Measurements from ENCODE around the gene NES.
A peak's percentile ranks its signal among the peaks of the same experiment; 100 is the strongest.
"Not testable (repeated sequence)": the region's sequence is repeated elsewhere in the genome, so short reads cannot be mapped to it uniquely, and the experiment has no call there.

Gene NES

GRCh38 chr1:156644640-156645039, 32.6 kb downstream of the NES start:
- no peak for DNase-seq (ENCODE audit: low read depth)

- no peak for DNase-seq (ENCODE audit: low read depth)
Measured at GRCh38 chr1:156644146-156644545, 33.1 kb downstream of the NES start.

GRCh38 chr1:156643778-156644092, 33.5 kb downstream of the NES start:
- DNase-seq (ENCODE audit: low read depth) = no peak

- DNase-seq (ENCODE audit: low read depth) = no peak
Measured at GRCh38 chr1:156643049-156643777, 34.0 kb downstream of the NES start.

- DNase-seq (ENCODE audit: low read depth) = no peak
Measured at GRCh38 chr1:156642265-156643048, 34.8 kb downstream of the NES start.

- DNase-seq (ENCODE audit: low read depth) = no peak
Measured at GRCh38 chr1:156641761-156642264, 35.4 kb downstream of the NES start, which contains the start of gene BCAN. Gene BCAN, plus strand, starts transcription at chr1:156642117. Its CDS starts 3,938 bp downstream, at chr1:156646055.

- no peak for DNase-seq (ENCODE audit: low read depth)
Measured at GRCh38 chr1:156640842-156641706, 36.1 kb downstream of the NES start.

DNA sequence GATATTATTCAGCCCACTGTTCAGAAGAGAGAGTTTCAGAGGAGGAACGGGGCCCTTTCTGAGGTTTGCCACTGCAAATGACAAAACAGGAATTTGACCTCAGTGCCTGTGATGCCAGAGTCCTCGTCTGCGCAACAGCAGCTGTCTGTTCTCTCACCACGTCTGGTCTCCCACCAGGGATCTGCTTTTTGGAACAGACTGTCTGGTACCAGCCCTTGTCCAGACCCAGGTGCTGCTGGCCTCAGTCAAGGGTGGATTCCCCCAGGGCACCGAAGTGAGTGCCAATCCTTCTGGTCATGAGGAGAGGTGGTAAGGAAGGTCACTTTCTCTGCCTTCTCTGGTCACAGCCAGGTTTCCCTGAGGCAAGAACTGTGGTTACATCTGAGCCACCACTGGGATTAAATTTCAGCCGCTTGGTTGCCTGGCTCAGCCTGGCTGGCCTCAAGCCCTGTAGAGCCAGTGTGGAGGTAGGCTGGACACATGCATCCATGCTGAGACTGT, 37.6 kb downstream of the NES start:
- DNase-seq (ENCODE audit: low read depth) = no peak

- no peak for DNase-seq (ENCODE audit: low read depth)
Measured at GRCh38 chr1:156638189-156638985, 38.8 kb downstream of the NES start.

- no peak for DNase-seq (ENCODE audit: low read depth)
Measured at GRCh38 chr1:156632355-156632754, 44.9 kb downstream of the NES start.

GRCh38 chr1:156631152-156631551, 46.1 kb downstream of the NES start:
- not testable (repeated sequence) for DNase-seq (ENCODE audit: low read depth)

DNA sequence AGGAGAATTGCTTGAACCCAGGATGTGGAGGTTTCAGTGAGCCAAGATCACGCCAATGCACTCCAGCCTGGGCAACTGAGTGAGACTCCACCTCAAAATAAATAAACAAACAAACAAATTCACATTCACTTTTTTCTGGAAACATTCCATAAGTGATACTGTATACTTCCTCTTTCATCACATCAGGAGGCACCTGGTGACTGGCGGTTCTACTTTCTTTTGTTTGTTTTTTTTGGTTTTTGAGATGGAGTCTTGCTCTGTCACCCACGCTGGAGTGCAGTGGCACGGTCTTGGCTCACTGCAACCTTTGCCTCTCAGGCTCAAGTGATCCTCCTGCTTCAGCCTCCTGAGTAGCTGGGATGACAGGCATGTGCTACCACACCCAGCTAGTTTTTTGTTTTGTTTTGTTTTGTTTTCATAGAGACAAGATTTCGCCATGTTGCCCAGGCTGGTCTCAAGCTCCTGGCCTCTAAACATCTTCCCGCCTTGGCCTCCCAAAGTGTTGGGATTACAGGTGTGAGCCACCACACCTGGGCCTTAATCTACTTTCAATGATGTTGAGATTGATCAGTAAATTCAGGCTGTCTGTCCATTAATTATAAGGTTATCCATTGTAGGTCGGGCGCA, 47.3 kb downstream of the NES start:
- no peak for DNase-seq (ENCODE audit: low read depth)

DNA sequence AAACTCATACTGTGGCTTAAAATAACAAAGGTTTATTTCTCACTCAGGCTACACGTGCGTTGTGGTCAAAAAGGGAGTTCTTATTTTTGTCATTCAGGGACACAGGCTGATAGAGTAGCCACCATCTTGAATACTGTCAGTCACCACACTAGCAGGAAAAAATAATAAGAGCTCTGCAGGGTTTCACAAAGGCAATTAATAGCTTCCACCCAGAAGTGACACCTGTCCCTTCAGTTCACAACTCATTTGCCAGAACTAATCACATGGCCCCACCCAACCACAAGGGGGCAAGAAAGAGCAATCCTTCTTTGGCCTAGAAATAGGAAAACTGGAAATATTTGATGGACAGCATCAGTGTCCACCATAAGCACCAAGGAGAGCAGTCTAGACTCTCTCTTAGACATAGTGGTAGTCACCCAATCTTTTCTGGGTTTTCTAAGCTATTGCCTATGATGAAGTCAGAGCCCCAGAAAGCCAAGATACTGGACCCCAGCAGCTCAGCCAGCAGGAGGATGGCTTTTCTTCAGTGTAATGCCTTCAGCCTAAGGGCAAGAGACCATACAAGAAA, 49.8 kb downstream of the NES start:
- DNase-seq (ENCODE audit: low read depth) = no peak

DNA sequence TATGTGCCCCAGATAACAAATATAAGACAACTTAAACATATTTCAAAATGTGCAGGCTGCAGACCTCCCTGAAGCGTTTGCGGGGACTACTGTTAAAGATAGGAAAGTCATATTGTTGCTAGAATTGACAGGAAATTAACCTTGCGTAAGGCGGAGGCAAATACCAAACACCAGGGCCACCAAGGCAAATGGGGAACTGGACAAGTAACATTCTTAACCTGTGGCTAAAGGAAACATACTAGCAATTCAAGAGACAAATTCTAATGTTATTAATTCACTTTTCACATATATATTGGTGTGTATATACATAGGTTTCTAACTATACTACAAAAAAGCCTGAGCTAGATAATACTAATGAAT, 51.1 kb downstream of the NES start:
- no peak for DNase-seq (ENCODE audit: low read depth)

DNA sequence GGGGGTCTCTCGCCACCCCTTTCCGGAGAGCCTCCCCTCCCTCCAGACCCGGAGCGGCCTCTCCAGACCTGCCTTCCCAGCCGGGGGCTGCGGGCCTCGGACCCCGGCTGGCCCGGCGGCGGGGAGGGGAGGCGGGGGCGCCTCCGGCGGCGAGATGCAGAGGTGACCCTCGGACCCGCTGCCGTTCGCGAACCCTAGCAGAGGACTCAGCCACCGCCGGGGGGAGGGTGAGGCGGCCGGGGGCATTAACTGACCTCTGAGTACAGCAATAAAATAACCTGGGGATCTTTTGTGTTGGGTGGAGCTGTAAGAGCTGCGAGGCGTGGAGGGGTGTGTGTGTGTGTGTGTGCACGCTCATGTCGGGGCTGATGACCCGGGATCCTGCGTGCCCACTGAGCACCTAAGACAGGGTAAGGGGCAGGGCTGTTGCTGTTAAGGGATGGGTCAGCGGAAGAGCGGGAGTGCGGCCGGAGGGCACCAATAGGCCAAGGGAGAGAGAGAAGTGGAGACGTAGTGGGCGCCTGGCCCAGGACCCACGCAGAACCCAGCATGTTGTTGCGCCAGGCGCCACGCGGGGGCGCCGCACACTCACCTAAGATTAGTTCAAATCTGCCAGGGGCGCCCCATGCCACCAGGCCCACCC, 51.6 kb downstream of the NES start:
- DNase-seq (ENCODE audit: low read depth) = peak; percentile 45

DNA sequence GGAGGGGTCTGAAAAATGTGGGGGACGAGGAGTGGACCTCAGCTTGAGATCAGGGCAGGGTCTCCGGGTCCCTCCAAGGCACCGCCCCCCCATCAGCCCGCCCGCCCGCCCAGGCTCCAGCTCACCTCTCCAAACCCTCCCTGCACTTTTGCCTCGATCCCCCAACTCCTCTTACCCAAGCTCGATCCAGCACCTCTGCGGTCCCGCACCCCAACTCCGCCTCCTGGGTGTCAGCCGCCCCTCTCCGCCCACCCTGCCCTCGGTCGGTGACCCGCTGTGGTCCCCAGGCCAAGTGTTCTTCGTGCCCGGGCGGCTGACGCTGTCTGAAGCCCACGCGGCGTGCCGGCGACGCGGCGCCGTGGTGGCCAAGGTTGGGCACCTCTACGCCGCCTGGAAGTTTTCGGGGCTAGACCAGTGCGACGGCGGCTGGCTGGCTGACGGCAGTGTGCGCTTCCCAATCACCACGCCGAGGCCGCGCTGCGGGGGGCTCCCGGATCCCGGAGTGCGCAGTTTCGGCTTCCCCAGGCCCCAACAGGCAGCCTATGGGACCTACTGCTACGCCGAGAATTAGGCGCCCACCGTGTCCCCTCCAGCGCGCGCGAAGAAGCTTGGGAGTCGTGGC, 52.3 kb downstream of the NES start:
- DNase-seq (ENCODE audit: low read depth) = no peak

- no peak for DNase-seq (ENCODE audit: low read depth)
Measured at GRCh38 chr1:156623946-156624813, 53.0 kb downstream of the NES start.

DNA sequence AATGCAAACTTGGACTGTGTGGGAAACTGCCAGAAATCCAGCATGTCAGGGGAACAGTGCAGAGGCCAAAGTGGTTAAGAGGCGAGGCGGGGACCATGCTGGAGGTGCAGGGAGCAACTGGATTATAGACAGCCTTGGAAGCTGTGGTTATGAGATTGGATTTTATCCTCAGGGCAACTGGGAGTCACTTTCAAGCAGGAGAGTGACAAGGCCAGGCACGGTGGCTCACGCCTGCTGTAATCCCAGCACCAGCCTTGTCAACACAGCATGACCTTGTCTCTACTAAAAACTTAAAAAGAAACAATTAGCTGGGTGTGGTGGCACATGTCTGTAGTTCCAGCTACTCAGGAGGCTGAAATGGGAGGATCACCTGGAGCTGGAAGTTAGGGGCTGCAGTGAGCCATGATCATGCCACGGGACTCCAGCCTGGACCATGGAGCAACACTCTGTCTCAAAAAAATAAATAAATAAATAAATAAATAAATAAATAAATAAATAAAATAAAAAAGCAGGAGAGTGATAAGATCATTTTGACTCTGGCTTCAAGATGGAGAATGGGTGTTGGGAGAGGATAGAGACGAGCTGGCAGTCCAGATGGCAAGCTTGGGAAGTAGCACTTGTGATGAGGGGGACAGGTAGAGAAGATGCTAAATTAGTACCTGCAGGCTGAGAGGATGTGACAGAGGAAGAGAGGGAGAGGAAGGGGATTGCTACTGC, 54.5 kb downstream of the NES start:
- DNase-seq (ENCODE audit: low read depth) = no peak

Measured in stimulated activated CD8-positive, alpha-beta memory T cell treated with anti-CD3 and anti-CD28 coated beads, Interleukin-15, amount 100 ng/mL, for 1 hour (primary cell).